IMR-90 (cell line): ENCODE data around the gene IL36RN. TPM values are rescaled to one million over a fixed set of nuclear protein-coding genes. Genes with fewer than 3 reads are reported as not detected.
"Not testable (repeated sequence)": the region's sequence is repeated elsewhere in the genome, so short reads cannot be mapped to it uniquely, and the experiment has no call there.

ENCODE experiments used
- ATAC-seq: fragments of 200-7000 bp; cut with Tn5 transposase; 2 replicates; pipeline ENCODE4 v1.9.1; 2020; ENCODE audit warnings: low read depth, mild to moderate bottlenecking, moderate library complexity
- BruUV-seq: library from RNA; stranded (reverse); fragments of 400-500 nt; replicated peaks from 2 replicates; lab custom pipeline; 2021; lab: Mats Ljungman, UMichigan
- CTCF ChIA-PET: fragments of 300-600 bp; formaldehyde crosslinking; extraction: SDS; loops from one replicate; lab custom pipeline; 2021; ENCODE audit warnings: antibody characterized with exemption; lab: Yijun Ruan, JAX
- POLR2A ChIA-PET: fragments of 300-600 bp; sonication (Branson Sonifier 250); formaldehyde crosslinking; loops from one replicate; lab custom pipeline; 2022; ENCODE audit warnings: antibody characterized with exemption; ENCODE audit not compliant: unreplicated experiment; lab: Charles Lee
- DNase-seq: peaks from one replicate; pipeline ENCODE4 v3.0.0; 2013
- H2AFZ ChIP-seq: replicated peaks from 2 replicates; pipeline ENCODE3; 2013; ENCODE audit warnings: low read length, mild to moderate bottlenecking; ENCODE audit not compliant: poor library complexity
- H2AK5ac ChIP-seq: 2 replicates; pipeline ENCODE4 v1.6.1; 2013; ENCODE audit warnings: low read depth, low read length, inconsistent platforms
- H2AK9ac ChIP-seq: replicated peaks from 2 replicates; pipeline ENCODE3; 2013; ENCODE audit warnings: mild to moderate bottlenecking, low read depth, low read length, moderate library complexity; ENCODE audit not compliant: poor library complexity
- H2BK120ac ChIP-seq: 2 replicates; pipeline ENCODE4 v1.6.1; 2013; ENCODE audit warnings: low read depth, low read length, inconsistent platforms
- H2BK15ac ChIP-seq: 3 replicates; pipeline ENCODE4 v1.6.1; 2013; ENCODE audit warnings: low read depth, low read length, inconsistent platforms
- H2BK20ac ChIP-seq: 2 replicates; pipeline ENCODE4 v1.6.1; 2013; ENCODE audit warnings: low read depth, mild to moderate bottlenecking, inconsistent platforms, low read length, moderate library complexity
- H2BK5ac ChIP-seq: 2 replicates; pipeline ENCODE4 v1.6.1; 2013; ENCODE audit warnings: mild to moderate bottlenecking, low read depth, low read length, inconsistent platforms; ENCODE audit not compliant: poor library complexity, severe bottlenecking
- H3K14ac ChIP-seq: replicated peaks from 2 replicates; pipeline ENCODE4 v1.6.1; 2013; ENCODE audit warnings: low read depth, low read length, inconsistent platforms
- H3K18ac ChIP-seq: 2 replicates; pipeline ENCODE4 v1.6.1; 2013; ENCODE audit warnings: low read depth, low read length, control low read depth
- H3K23ac ChIP-seq: 2 replicates; pipeline ENCODE4 v1.6.1; 2013; ENCODE audit warnings: low read depth, low read length, inconsistent platforms
- H3K27ac ChIP-seq: 2 replicates; pipeline ENCODE4 v1.5.1; 2013; ENCODE audit warnings: mild to moderate bottlenecking, control low read depth, low read length; ENCODE audit not compliant: insufficient read depth
- H3K27me3 ChIP-seq: 2 replicates; pipeline ENCODE4 v1.6.1; 2013; ENCODE audit warnings: low read length; ENCODE audit not compliant: control insufficient read depth, insufficient read depth
- H3K36me3 ChIP-seq: 2 replicates; pipeline ENCODE4 v1.6.1; 2013; ENCODE audit warnings: low read length, mixed read lengths; ENCODE audit not compliant: control insufficient read depth, insufficient read depth
- H3K4ac ChIP-seq: 2 replicates; pipeline ENCODE4 v1.6.1; 2013; ENCODE audit warnings: low read depth, low read length, inconsistent platforms
- H3K4me1 ChIP-seq: 2 replicates; pipeline ENCODE4 v1.6.1; 2013; ENCODE audit warnings: low read length, mixed read lengths; ENCODE audit not compliant: control insufficient read depth, insufficient read depth
- H3K4me2 ChIP-seq: 2 replicates; pipeline ENCODE4 v1.6.1; 2013; ENCODE audit warnings: low read depth, mild to moderate bottlenecking, control low read depth, low read length, moderate library complexity
- H3K4me3 ChIP-seq: 2 replicates; pipeline ENCODE4 v1.5.1; 2013; ENCODE audit warnings: low read depth, mild to moderate bottlenecking, control low read depth, low read length, moderate library complexity; ENCODE audit not compliant: insufficient read depth
- H3K56ac ChIP-seq: 2 replicates; pipeline ENCODE4 v1.6.1; 2013; ENCODE audit warnings: low read length, inconsistent platforms; ENCODE audit not compliant: insufficient read depth; ENCODE audit errors: extremely low read depth
- H3K79me1 ChIP-seq, 2 experiments: 2 replicates each; pipeline ENCODE4 v1.6.1; 2013; ENCODE audit warnings: low read length in 2 of 2, inconsistent platforms in 1 of 2, low read depth in 1 of 2
- H3K9ac ChIP-seq: 2 replicates; pipeline ENCODE4 v1.6.1; 2013; ENCODE audit warnings: low read depth, low read length, control low read depth
- H3K9me1 ChIP-seq: 2 replicates; pipeline ENCODE4 v1.6.1; 2013; ENCODE audit warnings: low read length, inconsistent platforms; ENCODE audit not compliant: insufficient read depth
- H3K9me3 ChIP-seq: 2 replicates; pipeline ENCODE4 v1.6.1; 2013; ENCODE audit warnings: low read length; ENCODE audit not compliant: control insufficient read depth, insufficient read depth
- H4K20me1 ChIP-seq: 2 replicates; pipeline ENCODE4 v1.6.1; 2013; ENCODE audit warnings: low read length, inconsistent platforms; ENCODE audit not compliant: insufficient read depth
- H4K5ac ChIP-seq: 2 replicates; pipeline ENCODE4 v1.6.1; 2013; ENCODE audit warnings: mild to moderate bottlenecking, low read depth, low read length, control low read depth
- H4K8ac ChIP-seq, 2 experiments: 2 replicates each; pipeline ENCODE4 v1.6.1; 2013; ENCODE audit warnings: low read depth in 2 of 2, low read length in 2 of 2, control low read depth in 1 of 2, inconsistent platforms in 1 of 2
- H4K91ac ChIP-seq: 2 replicates; pipeline ENCODE4 v1.6.1; 2013; ENCODE audit warnings: low read depth, low read length, inconsistent platforms; ENCODE audit not compliant: insufficient read depth
- CHD1 ChIP-seq: IDR thresholded peaks from 2 replicates; pipeline ENCODE4 v1.6.1; 2012; ENCODE audit warnings: low read depth, low read length, improper control_type of control experiment
- RAD21 ChIP-seq: IDR thresholded peaks from 2 replicates; pipeline ENCODE4 v1.6.1; 2012; ENCODE audit warnings: low read length, improper control_type of control experiment
- RFX5 ChIP-seq: IDR thresholded peaks from 2 replicates; pipeline ENCODE4 v1.8.0; 2012; ENCODE audit warnings: low read depth, mild to moderate bottlenecking, low read length, moderate library complexity
- USF2 ChIP-seq: fragments of 150-350 bp; IDR thresholded peaks from 2 replicates; pipeline ENCODE4 v1.6.1; 2017; ENCODE audit warnings: mild to moderate bottlenecking, antibody characterized with exemption, low read length, low read depth
- WGBS, 2 experiments: methylation state at CpG; one replicate each; pipeline versions ENCODE4 v1.1.5 to v1.1.7; 2013; ENCODE audit warnings: missing lambda C conversion rate in 2 of 2; ENCODE audit not compliant: insufficient read length in 1 of 2; ENCODE audit errors: extremely low coverage in 2 of 2; 5-methylcytosine and 5-hydroxymethylcytosine counted together
- dilution Hi-C: fragments of 300-500 bp; cut with HindIII; formaldehyde crosslinking; loops from one replicate; pipeline ENCODE4 v1.14.3; 2018; ENCODE audit warnings: low sequenced_read_pairs; ENCODE audit not compliant: unreplicated experiment
- in situ Hi-C: fragments of 300-500 bp; cut with MboI; formaldehyde crosslinking; loops from 3 replicates; pipeline ENCODE4 v1.14.3; 2019; ENCODE audit warnings: low sequenced_read_pairs, inconsistent platforms, mixed read lengths
- intact Hi-C: fragments of 100-400 bp; cut with micrococcal nuclease; formaldehyde crosslinking; loops from 2 replicates; pipeline ENCODE4 v1.10.0; 2022
- polyA plus RNA-seq, 3 experiments: library from polyadenylated mRNA; depleted of rRNA; stranded (reverse); fragments of >200 nt; gene quantifications; 2 replicates each; pipeline ENCODE4 v1.2.3, GENCODE V29; 2012; ENCODE audit warnings: low replicate concordance in 1 of 3
- total RNA-seq: library from RNA; depleted of rRNA; stranded (reverse); fragments of >200 nt; gene quantifications from 2 replicates; pipeline ENCODE4 v1.2.3, GENCODE V29; 2012

The IL36RN gene
- total and polyA plus RNA-seq, 2 of the 4 experiments (the other 2 are of a cell fraction), result not detected

- H2BK5ac ChIP-seq, result no peak overlapping the region
- H4K5ac ChIP-seq, result no peak overlapping the region
- no peak overlapping the region for H2BK20ac ChIP-seq
- H2AK5ac ChIP-seq, result no peak overlapping the region
- H2AFZ ChIP-seq, result no peak overlapping the region
- dilution Hi-C loops (no loop called here), in situ Hi-C loops (no loop called here), intact Hi-C loops (no loop called here)
- H3K4me2 ChIP-seq, result no peak overlapping the region
- ATAC-seq (no peak), DNase-seq (no peak)
- no CpG with 5 or more reads among the region's 2 CpGs for WGBS, 2 experiments
- H2BK120ac ChIP-seq, result no peak overlapping the region
- BruUV-seq, result no TSS peak
- no peak overlapping the region for H2AK9ac ChIP-seq
- no peaks in the 10 kb centered on the region for H3K9me3 ChIP-seq
- no peak overlapping the region for H3K56ac ChIP-seq
- no peak overlapping the region for H3K14ac ChIP-seq
- no peak overlapping the region for H4K91ac ChIP-seq
- POLR2A ChIA-PET, result no interaction called here
- no peak overlapping the region for H4K8ac ChIP-seq
- CTCF ChIA-PET, result no interaction called here
- no peak overlapping the region for H3K27ac ChIP-seq
- H3K18ac ChIP-seq, result no peak overlapping the region
- H3K4me1 ChIP-seq, result no peaks in the 10 kb centered on the region
- no peak overlapping the region for H2BK15ac ChIP-seq
- H4K20me1 ChIP-seq, result no peaks in the 10 kb centered on the region
- H3K23ac ChIP-seq, result no peak overlapping the region
- H3K4me3 ChIP-seq, result no peak overlapping the region
- H3K9ac ChIP-seq, result no peak overlapping the region
- no peaks in the 10 kb centered on the region for H3K36me3 ChIP-seq
- H3K4ac ChIP-seq, result no peak overlapping the region
- TF ChIP-seq RFX5 (no peak), USF2 (no peak), RAD21 (no peak), CHD1 (no peak)
- no peaks in the 10 kb centered on the region for H3K79me1 ChIP-seq
- H3K27me3 ChIP-seq, result peaks cover 4% of the 10 kb centered on the region; the same call in 1 of the 2 replicates
- H3K9me1 ChIP-seq, result no peaks in the 10 kb centered on the region
Measured at GRCh38 chr2:113093613-113093977, 34.6 kb downstream of the IL36RN start.

DNA sequence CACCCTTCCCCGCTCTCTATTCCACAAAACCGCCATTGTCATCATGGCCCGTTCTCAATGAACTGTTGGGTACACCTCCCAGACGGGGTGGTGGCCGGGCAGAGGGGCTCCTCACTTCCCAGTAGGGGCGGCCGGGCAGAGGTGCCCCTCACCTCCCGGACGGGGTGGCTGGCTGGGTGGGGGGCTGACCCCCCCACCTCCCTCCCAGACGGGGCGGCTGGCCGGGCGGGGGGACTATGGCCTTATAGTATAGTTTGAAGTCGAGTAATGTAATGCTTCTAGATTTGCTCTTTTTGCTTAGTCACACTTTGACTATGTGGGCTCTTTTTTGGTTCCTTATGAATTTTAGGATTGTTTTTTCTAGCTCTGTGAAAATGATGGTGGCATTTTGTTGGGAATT is 37.3 kb downstream of the IL36RN start:
- H3K4me3 ChIP-seq, CTCF ChIA-PET, H3K27ac ChIP-seq, H2AK9ac ChIP-seq, H2AFZ ChIP-seq, H2BK20ac ChIP-seq, H3K23ac ChIP-seq, H3K14ac ChIP-seq, H3K56ac ChIP-seq, in situ Hi-C loops, POLR2A ChIA-PET, dilution Hi-C loops, H4K8ac ChIP-seq, BruUV-seq, H2AK5ac ChIP-seq, H3K27me3 ChIP-seq, H2BK120ac ChIP-seq, H3K4me1 ChIP-seq, H3K18ac ChIP-seq, H4K91ac ChIP-seq, H3K4me2 ChIP-seq, H3K9ac ChIP-seq, H2BK5ac ChIP-seq, H3K36me3 ChIP-seq, DNase-seq, intact Hi-C loops, H3K4ac ChIP-seq, H3K79me1 ChIP-seq, ATAC-seq, H2BK15ac ChIP-seq, H4K20me1 ChIP-seq, H3K9me3 ChIP-seq, H4K5ac ChIP-seq, H3K9me1 ChIP-seq: not testable (repeated sequence)
- WGBS, 2 experiments, result no CpG with 5 or more reads among the region's 14 CpGs
